Panc1 (cell line): Measurements from ENCODE around the gene GPBP1L1. TPM values are rescaled to one million over a fixed set of nuclear protein-coding genes. Genes with fewer than 3 reads are reported as not detected.

Experiments
- ATAC-seq: fragments of 200-7000 bp; cut with Tn5 transposase; 2 replicates; pipeline ENCODE4 v1.9.1; 2020; ENCODE audit warnings: mild to moderate bottlenecking, moderate library complexity
- BruUV-seq: library from RNA; stranded (reverse); fragments of 400-500 nt; replicated peaks from 2 replicates; lab custom pipeline; 2021; lab: Mats Ljungman, UMichigan
- CTCF ChIA-PET: fragments of 300-600 bp; sonication (Branson Sonifier 250); formaldehyde crosslinking; loops from one replicate; lab custom pipeline; 2022; ENCODE audit warnings: antibody characterized with exemption; lab: Charles Lee
- POLR2A ChIA-PET: fragments of 300-600 bp; sonication (Branson Sonifier 250); formaldehyde crosslinking; loops from one replicate; lab custom pipeline; 2022; ENCODE audit warnings: antibody characterized with exemption; lab: Charles Lee
- DNase-seq: peaks from one replicate; pipeline ENCODE4 v3.0.0-alpha.2; 2010; ENCODE audit warnings: low read depth, low spot score
- H3K27ac ChIP-seq: 2 replicates; pipeline ENCODE4 v1.5.1; 2011; ENCODE audit warnings: mild to moderate bottlenecking, low read length, inconsistent platforms
- H3K27me3 ChIP-seq: fragments of 200-500 bp; sonication (Bioruptor generic); 2 replicates; pipeline ENCODE4 v1.6.0; 2014; ENCODE audit warnings: low read length, inconsistent platforms; ENCODE audit not compliant: control insufficient read depth, insufficient read depth
- H3K36me3 ChIP-seq: fragments of 200-500 bp; sonication (Bioruptor generic); 2 replicates; pipeline ENCODE4 v1.5.1; 2014; ENCODE audit warnings: inconsistent platforms, mild to moderate bottlenecking, low read length, moderate library complexity; ENCODE audit not compliant: control insufficient read depth, insufficient read depth
- H3K4me1 ChIP-seq: 2 replicates; pipeline ENCODE4 v1.5.1; 2011; ENCODE audit warnings: inconsistent platforms, mild to moderate bottlenecking, low read length, moderate library complexity; ENCODE audit not compliant: control insufficient read depth, insufficient read depth
- H3K4me3 ChIP-seq, 2 experiments: 2 replicates each; pipeline ENCODE4 v1.5.1; 2011 to 2012; ENCODE audit warnings: low read depth in 2 of 2, low read length in 2 of 2, mild to moderate bottlenecking in 2 of 2, inconsistent platforms in 1 of 2, moderate library complexity in 1 of 2
- H3K9me3 ChIP-seq: fragments of 200-500 bp; sonication (Bioruptor generic); 2 replicates; pipeline ENCODE4 v1.5.1; 2014; ENCODE audit warnings: low read depth, mild to moderate bottlenecking, inconsistent platforms, low read length, moderate library complexity; ENCODE audit not compliant: control insufficient read depth, insufficient read depth
- POLR2AphosphoS5 ChIP-seq: IDR thresholded peaks from 2 replicates; pipeline ENCODE4 v1.6.1; 2012; ENCODE audit warnings: mild to moderate bottlenecking, low read depth, low read length, moderate library complexity
- SIN3A ChIP-seq: IDR thresholded peaks from 2 replicates; pipeline ENCODE4 v1.6.1; 2012; ENCODE audit warnings: low read depth, mild to moderate bottlenecking, low read length, moderate library complexity, borderline replicate concordance; ENCODE audit not compliant: insufficient read depth
- TCF7L2 ChIP-seq: IDR thresholded peaks from 2 replicates; pipeline ENCODE4 v1.6.1; 2011; ENCODE audit warnings: mild to moderate bottlenecking, low read depth, low read length, inconsistent platforms
- in situ Hi-C: cut with HindIII; loops from 2 replicates; pipeline ENCODE4 v1.10.0; 2016; ENCODE audit warnings: low sequenced_read_pairs, low pct_unique_long_range_greater_than_20kb
- intact Hi-C: fragments of 100-400 bp; cut with micrococcal nuclease; formaldehyde crosslinking; loops from one replicate; pipeline ENCODE4 v1.10.0; 2022; ENCODE audit not compliant: unreplicated experiment
- total RNA-seq: library from RNA; stranded (reverse); gene quantifications from one replicate; pipeline ENCODE4 v1.2.1, GENCODE V29; 2021; ENCODE audit not compliant: unreplicated experiment
- TF ChIP-seq, protein P1 (sequence below): fragments of 450-650 bp; IDR thresholded peaks from 2 replicates; pipeline ENCODE4 v1.5.1; 2017; ENCODE audit warnings: mild to moderate bottlenecking
- TF ChIP-seq, protein P2 (sequence below), 2 experiments: IDR thresholded peaks; 2 replicates each; pipeline ENCODE4 v1.6.1; 2011 to 2012; ENCODE audit warnings: low read depth in 2 of 2, control low read depth in 1 of 2, low read length in 1 of 2, mild to moderate bottlenecking in 1 of 2, moderate library complexity in 1 of 2; ENCODE audit not compliant: insufficient read depth in 1 of 2

The GPBP1L1 gene
- total RNA-seq, 1 experiment from 2014 or later, result 130 TPM

DNA sequence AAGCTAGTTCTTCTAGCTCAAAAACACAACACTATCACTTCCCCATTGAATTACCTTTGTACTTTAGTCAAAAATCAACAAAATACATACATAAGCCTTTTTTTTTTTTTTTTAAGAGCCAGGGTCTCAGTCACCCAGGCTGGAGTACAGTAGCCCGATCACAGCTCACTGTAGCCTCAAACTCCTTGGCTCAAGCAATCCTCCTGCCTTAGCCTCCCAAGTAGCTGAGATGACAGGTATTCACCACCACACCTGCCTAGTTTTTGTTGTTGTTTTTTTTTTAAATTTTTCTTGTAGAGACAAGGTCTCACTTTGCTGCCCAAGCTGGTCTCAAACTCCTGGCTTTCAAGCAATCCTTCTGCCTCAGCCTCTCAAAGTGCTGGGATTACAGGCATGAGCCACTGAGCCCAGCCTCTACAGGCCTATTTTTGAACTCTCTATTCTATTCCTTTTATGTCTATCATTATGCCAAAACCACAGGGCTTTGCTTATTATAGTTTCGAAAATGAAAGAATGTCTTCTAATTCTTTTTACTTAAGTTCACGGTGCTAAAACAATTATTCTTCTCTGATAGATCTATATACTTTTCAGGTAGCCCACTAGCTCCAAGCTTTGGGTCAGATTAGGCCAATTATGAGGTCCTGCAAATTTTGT lies 29.6 kb downstream of the GPBP1L1 start:
- no peak overlapping the region for H3K4me3 ChIP-seq
- BruUV-seq, result no TSS peak
- peaks cover 47% of the 10 kb centered on the region for H3K36me3 ChIP-seq
- no peaks in the 10 kb centered on the region for H3K4me1 ChIP-seq
- intact Hi-C loops (no loop called here), in situ Hi-C loops (no loop called here)
- H3K9me3 ChIP-seq, result no peaks in the 10 kb centered on the region
- TF ChIP-seq, protein P1, sequence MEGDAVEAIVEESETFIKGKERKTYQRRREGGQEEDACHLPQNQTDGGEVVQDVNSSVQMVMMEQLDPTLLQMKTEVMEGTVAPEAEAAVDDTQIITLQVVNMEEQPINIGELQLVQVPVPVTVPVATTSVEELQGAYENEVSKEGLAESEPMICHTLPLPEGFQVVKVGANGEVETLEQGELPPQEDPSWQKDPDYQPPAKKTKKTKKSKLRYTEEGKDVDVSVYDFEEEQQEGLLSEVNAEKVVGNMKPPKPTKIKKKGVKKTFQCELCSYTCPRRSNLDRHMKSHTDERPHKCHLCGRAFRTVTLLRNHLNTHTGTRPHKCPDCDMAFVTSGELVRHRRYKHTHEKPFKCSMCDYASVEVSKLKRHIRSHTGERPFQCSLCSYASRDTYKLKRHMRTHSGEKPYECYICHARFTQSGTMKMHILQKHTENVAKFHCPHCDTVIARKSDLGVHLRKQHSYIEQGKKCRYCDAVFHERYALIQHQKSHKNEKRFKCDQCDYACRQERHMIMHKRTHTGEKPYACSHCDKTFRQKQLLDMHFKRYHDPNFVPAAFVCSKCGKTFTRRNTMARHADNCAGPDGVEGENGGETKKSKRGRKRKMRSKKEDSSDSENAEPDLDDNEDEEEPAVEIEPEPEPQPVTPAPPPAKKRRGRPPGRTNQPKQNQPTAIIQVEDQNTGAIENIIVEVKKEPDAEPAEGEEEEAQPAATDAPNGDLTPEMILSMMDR, result no peak
- TF ChIP-seq TCF7L2 (no peak), POLR2AphosphoS5 (no peak), SIN3A (no peak)
- TF ChIP-seq, protein P2, sequence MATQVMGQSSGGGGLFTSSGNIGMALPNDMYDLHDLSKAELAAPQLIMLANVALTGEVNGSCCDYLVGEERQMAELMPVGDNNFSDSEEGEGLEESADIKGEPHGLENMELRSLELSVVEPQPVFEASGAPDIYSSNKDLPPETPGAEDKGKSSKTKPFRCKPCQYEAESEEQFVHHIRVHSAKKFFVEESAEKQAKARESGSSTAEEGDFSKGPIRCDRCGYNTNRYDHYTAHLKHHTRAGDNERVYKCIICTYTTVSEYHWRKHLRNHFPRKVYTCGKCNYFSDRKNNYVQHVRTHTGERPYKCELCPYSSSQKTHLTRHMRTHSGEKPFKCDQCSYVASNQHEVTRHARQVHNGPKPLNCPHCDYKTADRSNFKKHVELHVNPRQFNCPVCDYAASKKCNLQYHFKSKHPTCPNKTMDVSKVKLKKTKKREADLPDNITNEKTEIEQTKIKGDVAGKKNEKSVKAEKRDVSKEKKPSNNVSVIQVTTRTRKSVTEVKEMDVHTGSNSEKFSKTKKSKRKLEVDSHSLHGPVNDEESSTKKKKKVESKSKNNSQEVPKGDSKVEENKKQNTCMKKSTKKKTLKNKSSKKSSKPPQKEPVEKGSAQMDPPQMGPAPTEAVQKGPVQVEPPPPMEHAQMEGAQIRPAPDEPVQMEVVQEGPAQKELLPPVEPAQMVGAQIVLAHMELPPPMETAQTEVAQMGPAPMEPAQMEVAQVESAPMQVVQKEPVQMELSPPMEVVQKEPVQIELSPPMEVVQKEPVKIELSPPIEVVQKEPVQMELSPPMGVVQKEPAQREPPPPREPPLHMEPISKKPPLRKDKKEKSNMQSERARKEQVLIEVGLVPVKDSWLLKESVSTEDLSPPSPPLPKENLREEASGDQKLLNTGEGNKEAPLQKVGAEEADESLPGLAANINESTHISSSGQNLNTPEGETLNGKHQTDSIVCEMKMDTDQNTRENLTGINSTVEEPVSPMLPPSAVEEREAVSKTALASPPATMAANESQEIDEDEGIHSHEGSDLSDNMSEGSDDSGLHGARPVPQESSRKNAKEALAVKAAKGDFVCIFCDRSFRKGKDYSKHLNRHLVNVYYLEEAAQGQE (IDR thresholded peaks at IDR 0.05; ENCODE audit: insufficient read depth in 1 of 2, low read depth in 2 of 2, low read length in 1 of 2), result no peak
- POLR2A ChIA-PET, result interaction anchor here (0.5 to 1.1 kb wide), 4 partner anchors 15 to 222 kb away, joined by 3 to 9 read pairs (median 4); partner anchors contain the start of gene GPBP1L1
- H3K27me3 ChIP-seq, result no peaks in the 10 kb centered on the region
- no peak for ATAC-seq
- no peak for DNase-seq
- H3K27ac ChIP-seq, result no peak overlapping the region
- CTCF ChIA-PET, result no interaction called here

DNA sequence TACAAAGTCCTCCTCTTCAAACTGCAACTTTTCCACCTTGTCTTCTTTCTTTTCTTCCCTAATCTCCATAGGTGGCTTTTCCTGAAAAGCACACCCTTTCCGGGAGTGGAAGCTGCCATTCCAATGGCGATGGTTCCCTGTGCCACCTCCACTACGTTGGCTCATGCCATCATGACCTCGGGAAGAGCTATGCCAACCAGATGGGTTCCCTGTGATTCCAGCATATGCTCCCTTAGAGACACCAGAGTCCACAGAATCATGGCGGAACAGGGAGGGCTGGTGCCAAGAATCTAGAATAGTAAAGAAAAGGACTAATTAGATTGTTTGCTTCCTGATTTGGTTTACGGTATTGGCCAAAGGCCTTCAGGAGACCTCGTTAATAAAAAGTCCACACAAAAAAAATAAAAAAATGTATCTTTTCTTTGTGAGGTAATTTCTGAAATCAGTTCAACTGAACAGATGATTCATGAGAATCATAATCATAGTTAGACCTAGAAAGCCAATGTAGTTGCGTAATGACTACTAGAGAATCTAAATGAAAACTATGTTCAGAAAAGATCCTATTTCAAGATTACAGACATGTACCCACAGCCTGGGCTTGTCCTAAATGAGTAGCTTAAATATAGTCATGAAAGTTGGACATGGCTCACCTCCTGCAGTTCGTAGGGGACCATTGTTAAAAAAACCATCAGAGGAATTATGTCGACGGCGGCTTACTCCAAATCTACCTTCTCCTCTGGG lies 31.6 kb downstream of the GPBP1L1 start:
- BruUV-seq, result no TSS peak
- ATAC-seq (no peak), DNase-seq (no peak)
- no peaks in the 10 kb centered on the region for H3K9me3 ChIP-seq
- H3K36me3 ChIP-seq, result peaks cover 55% of the 10 kb centered on the region
- TF ChIP-seq, protein P2 (IDR thresholded peaks at IDR 0.05; ENCODE audit: insufficient read depth in 1 of 2, low read depth in 2 of 2, low read length in 1 of 2), result no peak
- TF ChIP-seq, protein P1, result no peak
- TF ChIP-seq POLR2AphosphoS5 (no peak), TCF7L2 (no peak), SIN3A (no peak)
- H3K27me3 ChIP-seq, result no peaks in the 10 kb centered on the region
- H3K4me3 ChIP-seq, result no peak overlapping the region
- POLR2A ChIA-PET, result no interaction called here
- in situ Hi-C loops (no loop called here), intact Hi-C loops (no loop called here)
- CTCF ChIA-PET, result no interaction called here
- H3K4me1 ChIP-seq, result no peaks in the 10 kb centered on the region
- no peak overlapping the region for H3K27ac ChIP-seq
